Upper lobe of left lung (tissue), 4 donors: Measurements from ENCODE around the gene PCDHA9.

ENCODE experiments used
- POLR2A ChIP-seq, 4 donors: fragments of 450-650 bp; IDR thresholded peaks; one replicate each; pipeline ENCODE4 v1.5.1; 2016 to 2017; ENCODE audit warnings: antibody characterized with exemption in 4 of 4, mild to moderate bottlenecking in 2 of 4
- POLR2AphosphoS5 ChIP-seq, 2 donors: sonication (generic); formaldehyde crosslinking; IDR thresholded peaks; one replicate each; pipeline ENCODE4 v1.5.1; 2017; ENCODE audit warnings: antibody characterized with exemption in 2 of 2
- TF ChIP-seq, protein P1 (sequence below), 6 experiments: fragments of 450-650 bp in 4 of 6; fragments of 200-600 bp in 2 of 6; sonication (generic) in 2 of 6; IDR thresholded peaks; one replicate each; pipeline ENCODE4 v1.5.1; 2016 to 2019; ENCODE audit warnings: antibody characterized with exemption in 6 of 6

DNA sequence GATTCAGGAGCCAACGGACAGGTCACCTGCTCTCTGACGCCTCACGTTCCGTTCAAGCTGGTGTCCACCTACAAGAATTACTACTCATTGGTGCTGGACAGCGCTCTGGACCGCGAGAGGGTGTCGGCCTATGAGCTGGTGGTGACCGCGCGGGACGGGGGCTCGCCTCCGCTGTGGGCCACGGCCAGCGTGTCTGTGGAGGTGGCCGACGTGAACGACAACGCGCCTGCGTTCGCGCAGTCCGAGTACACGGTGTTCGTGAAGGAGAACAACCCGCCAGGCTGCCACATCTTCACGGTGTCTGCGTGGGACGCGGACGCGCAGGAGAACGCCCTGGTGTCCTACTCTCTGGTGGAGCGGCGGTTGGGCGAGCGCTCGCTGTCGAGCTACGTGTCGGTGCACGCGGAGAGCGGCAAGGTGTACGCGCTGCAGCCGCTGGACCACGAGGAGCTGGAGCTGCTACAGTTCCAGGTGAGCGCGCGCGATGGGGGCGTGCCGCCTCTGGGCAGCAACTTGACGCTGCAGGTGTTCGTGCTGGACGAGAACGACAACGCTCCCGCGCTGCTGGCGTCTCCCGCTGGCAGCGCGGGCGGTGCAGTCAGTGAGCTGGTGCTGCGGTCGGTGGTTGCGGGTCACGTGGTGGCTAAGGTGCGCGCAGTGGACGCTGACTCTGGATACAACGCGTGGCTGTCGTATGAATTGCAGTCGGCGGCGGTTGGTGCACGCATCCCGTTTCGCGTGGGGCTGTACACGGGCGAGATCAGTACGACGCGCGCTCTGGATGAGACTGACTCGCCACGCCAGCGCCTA lies 9.2 kb downstream of the PCDHA9 start:
- TF ChIP-seq, protein P1, sequence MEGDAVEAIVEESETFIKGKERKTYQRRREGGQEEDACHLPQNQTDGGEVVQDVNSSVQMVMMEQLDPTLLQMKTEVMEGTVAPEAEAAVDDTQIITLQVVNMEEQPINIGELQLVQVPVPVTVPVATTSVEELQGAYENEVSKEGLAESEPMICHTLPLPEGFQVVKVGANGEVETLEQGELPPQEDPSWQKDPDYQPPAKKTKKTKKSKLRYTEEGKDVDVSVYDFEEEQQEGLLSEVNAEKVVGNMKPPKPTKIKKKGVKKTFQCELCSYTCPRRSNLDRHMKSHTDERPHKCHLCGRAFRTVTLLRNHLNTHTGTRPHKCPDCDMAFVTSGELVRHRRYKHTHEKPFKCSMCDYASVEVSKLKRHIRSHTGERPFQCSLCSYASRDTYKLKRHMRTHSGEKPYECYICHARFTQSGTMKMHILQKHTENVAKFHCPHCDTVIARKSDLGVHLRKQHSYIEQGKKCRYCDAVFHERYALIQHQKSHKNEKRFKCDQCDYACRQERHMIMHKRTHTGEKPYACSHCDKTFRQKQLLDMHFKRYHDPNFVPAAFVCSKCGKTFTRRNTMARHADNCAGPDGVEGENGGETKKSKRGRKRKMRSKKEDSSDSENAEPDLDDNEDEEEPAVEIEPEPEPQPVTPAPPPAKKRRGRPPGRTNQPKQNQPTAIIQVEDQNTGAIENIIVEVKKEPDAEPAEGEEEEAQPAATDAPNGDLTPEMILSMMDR (IDR thresholded peaks at IDR 0.05), result no peak
- TF ChIP-seq POLR2A (IDR thresholded peaks at IDR 0.05), result no peak
- no peak for TF ChIP-seq POLR2AphosphoS5 (IDR thresholded peaks at IDR 0.05)
